HG02943 (cell line): Measurements from ENCODE around the gene RPS6KB1.
"Not testable (repeated sequence)": the region's sequence is repeated elsewhere in the genome, so short reads cannot be mapped to it uniquely, and the experiment has no call there.

ENCODE experiments used
- ATAC-seq: cut with Tn5 transposase; IDR thresholded peaks from one replicate; pipeline ENCODE4 v1.9.1; 2021; ENCODE audit warnings: mild to moderate bottlenecking, low read depth, moderate library complexity; ENCODE audit not compliant: unreplicated experiment

RPS6KB1 gene

GRCh38 chr17:59869941-59870218, 23.0 kb upstream of the RPS6KB1 start:
- no peak for ATAC-seq

DNA sequence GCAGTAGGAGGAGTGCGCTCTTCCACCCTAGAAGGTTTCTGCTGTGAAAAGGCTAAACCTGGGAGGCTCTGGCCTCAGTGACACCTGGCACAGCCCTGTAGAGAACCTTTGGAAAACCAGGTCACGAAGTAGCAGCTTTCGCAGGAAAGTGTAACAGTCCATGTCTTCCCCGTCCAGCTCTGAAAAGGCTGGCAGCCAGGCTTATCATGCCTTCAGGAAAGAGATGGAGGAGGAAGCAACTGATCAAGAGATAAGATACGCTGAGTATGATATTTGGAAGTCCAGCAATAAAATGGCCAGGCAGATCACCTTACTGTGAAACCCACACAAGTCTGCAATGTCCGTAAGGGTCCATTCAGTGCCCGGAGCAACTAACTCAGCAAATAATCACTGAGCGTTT, 22.4 kb upstream of the RPS6KB1 start:
- no peak for ATAC-seq

DNA sequence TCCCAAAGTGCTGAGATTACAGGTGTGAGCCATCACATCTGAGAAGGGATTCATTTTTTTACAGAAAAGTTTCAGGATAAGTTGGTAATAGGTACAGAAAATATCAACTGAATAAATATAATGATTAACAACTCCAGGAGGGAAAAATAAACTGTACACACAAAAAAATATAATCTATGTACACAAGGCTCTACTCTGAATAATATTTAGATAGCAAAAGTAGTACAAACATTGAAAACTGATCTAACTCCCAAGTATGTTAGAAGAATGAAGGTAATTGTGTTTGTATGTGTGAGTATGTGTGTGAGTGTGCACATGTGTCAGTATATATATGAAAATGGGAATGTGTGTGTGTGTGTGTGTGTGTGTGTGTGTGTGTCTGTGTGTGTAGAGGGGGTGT, 20.6 kb upstream of the RPS6KB1 start:
- no peak for ATAC-seq

DNA sequence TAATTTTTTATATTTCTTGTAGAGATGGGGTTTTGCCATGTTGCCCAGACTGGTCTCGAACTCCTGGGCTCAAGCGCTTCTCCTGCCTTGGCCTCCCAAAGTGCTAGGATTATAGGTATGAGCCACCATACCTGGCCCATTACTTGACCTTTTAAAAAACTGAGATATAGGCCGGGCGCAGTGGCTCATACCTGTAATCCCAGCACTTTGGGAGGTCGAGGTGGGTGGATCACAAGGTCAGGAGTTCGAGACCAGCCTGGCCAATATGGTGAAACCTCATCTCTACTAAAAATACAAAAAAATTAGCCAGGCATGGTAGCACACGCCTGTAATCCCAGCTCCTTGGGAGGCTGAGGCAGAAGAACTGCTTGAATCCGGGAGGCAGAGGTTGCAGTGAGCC, 19.5 kb upstream of the RPS6KB1 start:
- not testable (repeated sequence) for ATAC-seq

GRCh38 chr17:59874376-59874775, 18.5 kb upstream of the RPS6KB1 start:
- ATAC-seq = no peak

GRCh38 chr17:59876107-59876506, 16.8 kb upstream of the RPS6KB1 start:
- ATAC-seq = no peak

GRCh38 chr17:59877965-59878364, 15.0 kb upstream of the RPS6KB1 start:
- no peak for ATAC-seq

DNA sequence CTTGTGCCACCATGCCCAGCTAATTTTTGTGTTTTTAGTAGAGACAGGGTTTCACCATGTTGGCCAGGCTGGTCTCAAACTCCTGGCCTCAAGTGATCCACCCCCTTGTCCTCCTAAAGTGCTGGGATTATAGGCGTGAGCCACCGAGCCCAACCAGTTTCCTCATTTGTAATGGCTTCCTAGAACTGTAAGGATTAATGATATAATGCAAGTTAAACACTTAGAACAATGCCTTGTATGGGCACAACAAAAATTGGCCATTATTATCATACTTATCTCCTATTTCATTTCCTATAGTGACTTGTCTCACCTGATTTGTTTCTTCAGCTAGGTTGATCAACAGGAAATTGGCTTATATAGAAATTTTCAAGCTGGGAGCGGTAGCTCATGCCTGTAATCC, 14.3 kb upstream of the RPS6KB1 start:
- ATAC-seq = no peak

DNA sequence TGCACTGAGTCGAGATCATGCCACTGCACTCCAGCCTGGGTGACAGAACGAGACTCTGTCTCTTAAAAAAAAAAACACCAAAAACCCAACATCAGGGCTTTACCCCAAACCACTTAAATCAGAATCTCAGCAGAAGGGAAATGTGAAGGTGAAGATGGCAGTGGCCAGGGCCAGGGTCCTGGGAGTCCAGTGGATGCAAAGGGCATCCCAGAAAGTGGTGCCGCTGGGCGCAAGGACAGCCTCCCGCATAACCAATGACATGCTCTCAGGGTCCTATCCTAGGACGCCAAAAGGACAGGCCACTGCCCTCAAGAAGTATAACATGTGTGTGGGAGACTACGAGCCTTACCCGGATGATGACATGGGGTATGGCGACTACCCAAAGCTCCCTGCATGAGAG, 8.1 kb upstream of the RPS6KB1 start:
- ATAC-seq = no peak

GRCh38 chr17:59888145-59888750, 4.7 kb upstream of the RPS6KB1 start:
- ATAC-seq = no peak

- ATAC-seq = no peak
Observed at GRCh38 chr17:59890720-59891119, 2.2 kb upstream of the RPS6KB1 start.

GRCh38 chr17:59892251-59892923, 534 bp upstream of the RPS6KB1 start:
- peak; percentile 54 for ATAC-seq

- ATAC-seq = peak; percentile 16
Observed at GRCh38 chr17:59893676-59894100, 767 bp downstream of the RPS6KB1 start.

DNA sequence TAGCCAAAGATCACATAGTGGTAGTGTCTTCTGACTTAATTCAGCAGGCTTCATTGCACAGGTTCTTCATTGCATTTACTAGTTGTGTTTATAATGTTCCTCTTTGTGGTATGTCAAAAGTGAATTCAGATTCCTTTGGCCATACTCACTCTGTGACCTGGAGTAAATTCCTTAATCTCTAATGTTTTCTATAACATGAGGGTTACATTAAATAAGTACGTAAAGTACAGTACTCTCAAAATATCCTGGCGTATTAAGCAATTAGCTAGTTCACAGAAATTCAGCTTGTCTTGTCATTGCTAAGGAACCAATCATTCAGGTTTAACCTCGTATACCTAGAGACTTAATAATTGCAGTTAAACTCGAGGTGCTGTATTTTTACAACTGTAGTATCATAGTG, 4.2 kb downstream of the RPS6KB1 start:
- ATAC-seq = no peak

DNA sequence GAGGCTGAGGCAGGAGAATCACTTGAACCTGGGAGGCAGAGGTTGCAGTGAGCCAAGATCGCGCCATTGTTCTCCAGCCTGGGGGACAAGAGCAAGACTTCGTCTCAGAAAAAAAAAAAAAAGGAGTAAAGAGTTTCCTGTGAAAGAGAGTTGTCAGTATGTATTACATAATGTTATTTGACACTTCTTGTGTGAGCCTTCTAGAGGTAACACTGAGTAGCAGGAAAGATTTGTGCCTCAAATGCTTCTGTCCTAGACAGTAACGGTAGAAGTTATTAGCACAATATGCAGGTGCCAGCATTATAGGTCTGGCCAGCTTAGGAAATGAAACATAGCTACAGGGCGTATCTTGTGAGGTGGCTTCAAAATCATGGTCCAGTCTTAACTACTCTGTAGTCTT, 6.2 kb downstream of the RPS6KB1 start:
- no peak for ATAC-seq

GRCh38 chr17:59901604-59902003, 8.7 kb downstream of the RPS6KB1 start:
- no peak for ATAC-seq

GRCh38 chr17:59903455-59903854, 10.5 kb downstream of the RPS6KB1 start:
- no peak for ATAC-seq

GRCh38 chr17:59907467-59907866, 14.5 kb downstream of the RPS6KB1 start:
- no peak for ATAC-seq

DNA sequence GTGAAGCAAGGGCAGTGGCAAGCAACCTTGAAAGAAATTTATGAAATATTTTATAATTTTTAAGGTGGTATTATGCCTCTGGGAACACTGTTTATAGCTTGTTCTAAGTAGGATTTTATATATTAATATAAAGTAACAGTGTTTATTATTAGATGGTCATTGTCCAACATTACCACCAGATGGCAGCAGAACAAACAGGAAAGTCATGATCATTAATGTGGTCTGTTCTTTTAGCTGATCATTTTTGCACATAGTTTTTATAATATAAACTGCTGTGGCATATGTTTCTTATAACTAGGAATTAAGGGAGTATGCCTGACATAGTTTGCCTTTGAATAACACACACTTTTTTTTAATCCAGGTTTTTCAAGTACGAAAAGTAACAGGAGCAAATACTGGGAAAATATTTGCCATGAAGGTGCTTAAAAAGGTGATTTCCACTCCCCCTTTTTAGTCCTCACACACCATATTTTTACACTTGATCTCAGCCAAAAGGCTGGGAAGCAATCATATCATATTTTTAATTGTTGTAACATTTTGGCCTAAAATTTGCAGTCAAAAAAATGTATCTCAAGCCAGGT, 21.4 kb downstream of the RPS6KB1 start:
- ATAC-seq = no peak

- no peak for ATAC-seq
Observed at GRCh38 chr17:59916446-59916845, 23.5 kb downstream of the RPS6KB1 start.

DNA sequence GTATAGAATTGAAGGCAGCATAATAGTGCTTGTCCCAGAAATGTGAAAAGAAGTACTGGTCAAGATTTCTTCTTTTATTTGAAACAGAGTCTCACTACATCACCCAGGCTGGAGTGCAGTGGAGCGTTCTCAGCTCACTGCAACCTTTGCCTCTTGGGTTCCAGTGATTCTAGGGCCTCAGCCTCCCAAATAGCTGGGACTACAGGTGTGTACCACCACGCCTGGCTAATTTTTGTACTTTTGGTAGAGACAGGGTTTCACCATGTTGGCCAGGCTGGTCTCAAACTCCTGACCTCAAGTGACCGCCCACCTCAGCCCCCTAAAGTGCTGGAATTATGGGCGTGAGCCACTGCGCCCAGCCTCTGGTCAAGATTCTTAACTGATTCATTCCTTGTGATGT, 27.7 kb downstream of the RPS6KB1 start:
- ATAC-seq = not testable (repeated sequence)

DNA sequence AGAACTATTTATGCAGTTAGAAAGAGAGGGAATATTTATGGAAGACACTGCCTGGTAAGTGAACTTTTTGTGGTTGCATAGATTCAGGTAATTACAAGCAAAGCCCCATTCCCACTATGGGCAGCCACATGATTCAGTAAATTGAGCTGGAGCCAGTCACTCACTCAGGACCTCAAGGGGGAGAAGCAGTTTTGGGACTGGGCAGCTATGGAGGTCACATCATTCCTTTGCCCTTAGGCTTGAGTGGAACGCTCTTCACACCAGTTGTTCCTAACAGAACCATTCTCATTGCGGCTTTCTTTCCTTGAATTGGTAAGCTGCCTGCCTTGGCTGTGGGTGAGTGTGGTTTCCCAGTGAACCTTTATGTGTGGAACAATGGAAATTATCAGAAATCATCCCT, 37.2 kb downstream of the RPS6KB1 start:
- not testable (repeated sequence) for ATAC-seq
